HG03520 (cell line): ENCODE measurements around the gene CEP72.
"Not testable (repeated sequence)": the region's sequence is repeated elsewhere in the genome, so short reads cannot be mapped to it uniquely, and the experiment has no call there.

Experiments used
- ATAC-seq: cut with Tn5 transposase; IDR thresholded peaks from one replicate; pipeline ENCODE4 v1.9.1; 2021; ENCODE audit warnings: mild to moderate bottlenecking, moderate library complexity; ENCODE audit not compliant: unreplicated experiment

The CEP72 gene

DNA sequence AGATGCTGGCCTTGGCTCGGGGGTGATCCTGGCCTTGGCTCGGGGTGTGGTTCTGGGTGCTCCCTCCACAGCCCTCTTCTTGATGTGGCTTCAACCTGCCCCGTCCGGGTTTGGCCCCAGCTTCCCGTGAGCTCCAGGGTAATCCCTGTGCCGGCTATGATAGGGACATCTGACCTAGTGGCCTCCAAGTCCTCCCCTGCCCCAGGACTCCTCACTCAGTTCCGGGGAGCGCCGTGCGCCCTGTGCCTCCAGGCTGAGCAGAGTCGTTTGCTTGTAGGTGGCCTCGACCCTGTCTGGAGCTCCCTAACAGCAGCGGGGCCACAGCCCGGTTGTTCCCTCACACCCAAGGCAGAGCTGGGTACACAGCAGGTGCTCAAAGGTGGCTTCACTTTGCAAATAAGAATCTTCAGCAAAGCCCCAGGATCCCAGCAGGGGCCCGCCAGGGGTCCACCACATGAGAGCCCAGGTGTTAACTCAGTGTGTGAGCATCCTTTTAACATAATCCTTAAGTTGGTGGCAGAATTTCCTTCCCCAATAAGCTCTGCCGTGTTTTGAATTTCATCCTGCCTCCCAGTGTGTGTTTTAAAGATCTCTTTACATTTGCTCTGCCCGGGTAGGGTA lies 32.3 kb upstream of the CEP72 start:
- no peak for ATAC-seq

DNA sequence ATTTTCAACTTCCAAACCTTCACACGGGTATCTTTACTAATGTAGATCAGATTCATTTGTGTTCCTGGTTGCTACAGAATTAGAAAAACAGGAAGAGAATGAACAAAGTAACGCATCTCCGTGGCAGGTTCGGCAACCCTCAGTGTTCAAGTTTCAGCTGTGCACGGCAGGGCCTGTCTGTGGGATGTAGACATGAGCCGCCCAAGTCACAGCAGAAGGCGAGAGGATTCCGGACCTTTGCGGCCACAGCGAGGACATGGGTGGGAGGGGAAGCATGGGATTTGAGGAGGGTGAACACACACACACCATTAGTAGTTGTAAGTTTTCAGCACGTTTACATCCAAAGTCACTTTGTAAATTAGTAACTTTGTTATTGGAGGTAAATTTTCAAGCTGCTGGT lies 31.7 kb upstream of the CEP72 start:
- no peak for ATAC-seq

DNA sequence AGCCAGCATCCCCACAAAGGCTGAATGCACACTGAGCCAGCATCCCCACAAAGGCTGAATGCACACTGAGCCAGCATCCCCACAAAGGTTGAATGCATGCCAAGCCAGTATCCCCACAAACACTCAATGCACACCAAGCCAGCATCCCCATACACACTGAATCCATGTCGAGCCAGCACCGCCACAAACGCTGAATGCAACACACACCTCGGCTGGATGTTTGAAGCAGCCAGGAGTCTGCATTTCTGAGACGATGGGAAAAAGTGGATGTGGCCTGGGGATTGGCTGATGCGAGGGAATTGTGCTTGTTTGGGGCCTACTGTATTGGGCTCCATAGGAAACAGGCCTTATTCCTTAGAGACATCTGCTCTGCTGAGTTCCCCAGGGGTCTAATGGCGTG lies 30.9 kb upstream of the CEP72 start:
- ATAC-seq: no peak

DNA sequence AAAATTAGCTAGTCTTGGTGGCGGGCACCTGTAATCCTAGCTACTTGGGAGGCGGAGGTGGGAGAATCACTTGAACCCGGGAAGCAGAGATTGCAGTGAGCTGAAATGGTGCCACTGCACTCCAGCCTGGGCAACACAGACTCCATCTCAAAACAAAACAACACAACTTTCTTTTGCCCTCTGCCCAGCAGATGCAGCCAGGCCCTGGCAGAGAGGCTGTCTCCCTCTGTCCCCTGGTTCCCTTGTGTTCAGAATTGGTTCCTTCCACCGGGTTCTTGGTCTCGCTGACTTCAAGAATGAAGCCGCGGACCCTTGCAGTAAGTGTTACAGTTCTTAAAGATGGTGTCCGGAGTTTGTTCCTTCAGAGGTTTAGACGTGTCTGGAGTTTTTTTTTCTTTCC lies 30.2 kb upstream of the CEP72 start:
- no peak for ATAC-seq

DNA sequence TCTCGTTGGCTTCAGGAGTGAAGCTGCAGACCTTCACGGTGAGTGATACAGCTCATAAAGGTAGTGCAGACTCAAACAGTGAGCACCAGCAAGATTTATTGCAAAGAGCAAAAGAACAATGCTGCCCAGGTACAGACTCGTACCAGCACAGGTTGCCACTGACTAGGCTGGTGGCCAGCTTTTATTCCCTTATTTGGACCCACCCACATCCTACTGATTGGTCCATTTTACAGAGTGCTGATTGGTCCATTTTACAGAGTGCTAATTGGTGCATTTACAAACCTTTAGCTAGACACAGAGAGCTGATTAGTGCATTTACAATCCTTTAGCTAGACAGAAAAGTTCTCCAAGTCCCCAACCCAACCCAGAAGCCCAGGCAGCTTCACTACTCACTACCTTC lies 29.7 kb upstream of the CEP72 start:
- not testable (repeated sequence) for ATAC-seq

DNA sequence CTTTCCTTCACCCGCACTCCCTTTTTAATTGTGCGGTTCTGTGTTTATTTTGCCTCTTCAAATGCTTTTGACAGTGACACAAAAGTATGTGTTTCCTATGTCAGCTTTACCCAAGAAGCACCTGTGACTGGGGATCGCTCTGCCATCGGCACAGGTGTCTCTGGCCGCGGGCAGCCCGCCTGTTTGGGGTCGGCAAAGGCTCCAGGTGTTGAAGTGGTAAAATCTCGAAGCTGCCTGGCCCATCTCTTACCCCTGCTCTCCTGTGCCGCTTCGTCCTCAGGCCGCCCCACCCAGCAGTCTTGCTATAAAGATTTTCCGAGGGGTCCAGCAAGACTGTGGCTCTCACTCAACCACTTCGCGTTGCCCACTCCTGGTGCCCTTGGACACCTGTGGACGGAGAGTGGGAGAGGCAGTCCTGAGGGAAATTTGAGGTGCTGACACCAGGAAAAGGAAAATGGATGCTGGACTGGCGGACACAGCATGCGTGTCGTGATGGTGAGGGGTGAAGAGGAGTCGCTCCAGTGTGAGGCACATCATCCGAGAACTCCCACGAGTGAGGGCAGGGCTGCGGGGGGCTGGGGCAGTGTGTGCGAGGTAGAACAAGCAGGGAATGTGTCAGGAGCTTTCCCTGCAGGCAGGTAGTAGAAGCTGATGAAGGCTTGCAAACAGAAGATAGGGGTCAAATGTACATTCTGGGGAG lies 29.1 kb upstream of the CEP72 start:
- no peak for ATAC-seq

DNA sequence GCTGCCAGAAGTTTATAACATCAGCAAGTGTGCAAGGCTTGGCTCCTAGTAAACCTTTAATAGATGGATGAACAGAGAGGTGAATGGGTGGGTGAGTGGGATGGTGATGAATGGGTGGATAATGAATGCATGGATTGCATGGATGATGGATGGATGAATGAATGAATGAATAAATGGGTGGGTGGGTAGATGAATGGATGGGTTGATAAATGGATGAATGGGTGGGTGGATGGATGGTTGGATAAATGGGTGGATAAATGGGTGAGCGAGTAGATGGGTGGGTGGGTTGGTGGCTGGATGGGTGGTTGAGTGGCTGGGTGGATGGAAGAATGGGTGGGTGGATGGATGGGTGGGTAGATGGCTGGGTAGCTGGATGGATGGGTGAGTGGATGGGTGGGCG lies 28.5 kb upstream of the CEP72 start:
- no peak for ATAC-seq

DNA sequence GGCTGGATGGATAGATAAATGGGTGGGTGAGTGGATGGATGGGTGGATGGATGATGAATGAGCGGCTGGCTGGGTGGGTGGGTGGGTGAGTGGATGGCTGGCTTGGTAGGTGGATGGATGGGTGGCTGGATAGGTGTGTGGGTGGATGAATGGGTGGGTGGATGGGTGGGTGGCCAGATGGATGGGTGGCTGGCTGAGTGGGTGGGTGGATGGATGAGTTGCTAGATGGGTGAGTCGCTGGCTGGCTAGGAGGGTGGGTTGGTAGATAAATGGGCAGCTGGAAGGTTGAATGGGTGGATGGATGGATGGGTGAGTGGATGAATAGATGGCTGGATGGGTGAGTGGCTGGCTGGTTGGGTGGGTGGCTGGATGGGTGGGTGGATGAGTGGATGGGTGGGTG lies 27.9 kb upstream of the CEP72 start:
- ATAC-seq: no peak

DNA sequence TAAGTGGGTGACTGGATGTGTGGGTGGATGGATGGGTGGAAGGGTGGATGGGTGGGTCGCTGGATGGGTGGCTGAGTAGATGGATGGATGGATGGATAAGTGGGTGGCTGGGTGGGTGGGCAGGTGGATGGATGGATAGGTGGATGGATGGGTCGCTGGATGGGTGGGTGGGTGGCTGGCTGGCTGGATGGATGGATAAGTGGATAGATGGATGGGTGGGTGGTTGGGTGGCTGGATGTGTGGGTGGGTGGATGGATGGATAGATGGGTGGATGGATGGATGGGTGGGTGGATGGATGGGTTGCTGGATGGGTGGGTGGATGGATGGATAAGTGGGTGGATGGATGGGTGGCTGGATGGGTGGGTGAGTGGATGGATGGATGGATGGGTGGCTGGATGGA lies 27.3 kb upstream of the CEP72 start:
- ATAC-seq: no peak

DNA sequence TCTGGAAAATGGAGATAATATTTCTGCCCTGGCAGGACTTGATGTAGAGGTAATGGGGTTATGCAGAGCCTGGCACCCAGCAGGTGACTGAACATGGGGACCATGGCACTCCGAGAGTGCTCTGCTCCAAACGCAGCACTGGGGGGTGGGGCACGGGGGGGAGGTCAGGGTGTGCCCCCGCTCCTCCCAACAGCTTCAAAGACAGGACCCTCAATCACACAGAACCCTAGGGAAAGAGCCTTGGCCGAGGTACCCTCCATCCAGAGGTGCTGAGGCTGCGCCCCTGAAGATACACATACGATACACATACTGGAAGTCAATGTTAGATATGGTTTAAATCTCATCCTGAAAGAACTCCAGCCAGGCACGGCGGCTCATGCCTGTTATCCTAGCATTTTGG lies 26.6 kb upstream of the CEP72 start:
- no peak for ATAC-seq

DNA sequence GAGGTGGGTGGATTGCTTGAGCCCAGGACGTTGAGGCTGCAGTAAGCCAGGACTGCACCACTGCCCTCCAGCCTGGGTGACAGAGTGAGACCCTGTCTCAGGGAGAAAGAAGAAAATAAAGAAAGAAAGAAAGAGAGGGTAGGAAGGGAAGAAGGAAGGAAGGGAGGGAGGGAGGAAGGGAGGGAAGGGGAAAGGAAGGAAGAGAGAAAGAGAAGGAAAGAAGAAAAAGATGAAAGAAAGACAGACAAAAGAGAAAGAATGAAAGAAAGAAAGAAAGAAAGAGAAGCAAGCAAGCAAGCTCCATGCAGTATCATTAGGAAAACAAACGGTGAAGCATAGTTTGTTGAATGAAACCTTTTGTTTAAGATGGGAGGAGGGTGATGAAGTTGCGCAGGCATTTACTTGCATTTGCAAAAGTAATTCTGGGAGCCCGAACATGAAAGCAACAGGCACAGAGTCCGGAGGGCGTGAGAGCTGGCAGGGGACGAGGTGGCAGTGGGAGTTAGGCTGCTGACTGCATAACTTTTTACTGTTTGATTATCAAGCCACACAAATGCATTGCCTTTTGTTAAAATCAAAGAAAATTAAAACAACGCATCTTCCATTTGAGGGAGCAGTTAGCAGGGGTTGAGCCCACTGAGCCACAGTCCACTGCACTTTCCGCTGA lies 26.0 kb upstream of the CEP72 start:
- ATAC-seq: no peak

DNA sequence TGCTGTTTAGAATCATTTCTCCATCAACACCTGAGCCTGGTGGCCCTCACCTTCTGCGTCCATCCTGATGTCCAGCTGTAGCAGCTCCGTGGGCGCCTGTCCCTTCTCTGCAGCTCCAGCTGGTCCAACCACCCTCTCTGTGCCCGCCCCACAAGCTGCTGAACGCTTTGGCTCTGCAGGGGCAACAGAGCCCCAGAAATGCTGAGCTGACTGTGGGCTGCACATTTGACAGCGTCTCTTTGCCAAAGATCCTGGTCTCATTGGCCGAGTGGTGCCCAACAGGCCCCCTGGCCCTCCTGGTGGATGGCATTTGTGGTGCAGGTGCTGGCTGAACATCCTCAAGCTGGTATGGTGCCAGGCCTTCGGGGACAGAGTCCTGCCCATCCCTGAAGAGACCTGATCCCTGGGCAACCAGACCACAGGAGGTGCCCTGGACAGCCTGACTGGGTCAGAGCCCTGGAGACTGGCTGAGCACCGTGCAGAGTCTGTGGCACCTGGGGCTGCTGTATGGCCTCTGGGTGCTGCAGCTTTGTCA lies 25.3 kb upstream of the CEP72 start:
- no peak for ATAC-seq

DNA sequence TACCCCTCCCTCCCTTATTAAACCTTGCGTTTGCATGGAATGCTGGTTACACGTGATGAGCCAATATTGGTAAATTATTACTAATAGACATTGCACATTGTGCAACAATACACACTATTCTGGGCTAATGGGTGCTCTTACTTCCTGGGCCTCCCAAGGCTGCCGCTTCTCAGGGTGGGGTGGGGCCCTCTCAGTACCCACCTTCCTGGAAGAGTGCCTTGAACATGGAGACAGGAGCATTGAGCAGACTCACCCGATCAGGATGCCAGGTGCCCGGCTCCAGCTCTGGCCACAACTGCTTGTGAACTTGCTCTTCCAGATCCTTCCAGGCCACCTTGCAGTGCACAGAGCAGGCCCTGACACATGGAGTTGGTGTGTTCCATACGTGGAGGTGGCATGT lies 24.7 kb upstream of the CEP72 start:
- no peak for ATAC-seq

DNA sequence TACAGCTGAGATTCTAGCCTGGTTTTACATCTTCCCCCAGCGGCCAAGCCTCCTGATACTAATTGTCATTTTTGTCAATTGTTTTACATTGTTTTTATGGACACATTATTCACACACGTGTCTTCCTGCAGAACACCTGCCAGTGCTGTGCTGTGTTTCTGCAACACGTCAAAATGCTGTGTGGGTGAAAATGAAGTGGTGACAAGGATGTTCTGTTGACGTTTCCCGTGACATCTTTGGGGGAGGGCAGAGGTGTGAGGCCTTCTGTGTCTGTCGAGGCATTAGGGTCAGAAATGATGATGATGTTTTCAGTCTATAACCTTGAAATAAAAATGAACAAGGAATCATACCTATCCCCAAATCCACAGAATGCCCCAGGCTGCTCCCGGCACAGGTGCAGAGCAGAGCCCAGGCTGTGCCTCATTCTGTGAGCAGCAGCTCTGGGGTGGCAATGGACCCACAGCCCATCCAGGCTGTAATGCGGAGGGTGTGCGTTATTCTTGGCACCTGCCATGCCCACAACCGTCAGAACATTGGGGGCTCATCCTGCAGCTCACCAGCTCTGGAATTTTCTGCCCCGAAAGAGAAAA lies 23.6 kb upstream of the CEP72 start:
- ATAC-seq: no peak

DNA sequence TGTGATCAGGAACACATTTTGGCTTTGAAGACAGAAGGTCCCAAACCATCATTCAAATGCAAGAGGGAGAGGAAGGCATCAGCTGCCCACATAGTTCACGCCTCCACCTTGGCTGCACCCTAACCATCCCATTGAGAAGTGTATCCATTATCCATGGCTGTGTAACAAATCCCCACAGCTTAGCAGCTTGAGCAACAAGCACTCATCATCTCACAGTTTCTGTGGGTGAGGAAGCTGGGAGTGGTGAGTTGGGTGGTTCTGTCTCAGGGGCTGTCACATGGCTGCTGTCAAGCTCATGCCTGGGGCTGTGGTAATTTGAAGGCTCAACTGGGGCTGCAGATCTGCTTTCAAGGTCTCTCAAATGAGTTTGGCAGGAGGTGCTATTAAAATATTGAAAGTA lies 23.0 kb upstream of the CEP72 start:
- ATAC-seq: no peak

DNA sequence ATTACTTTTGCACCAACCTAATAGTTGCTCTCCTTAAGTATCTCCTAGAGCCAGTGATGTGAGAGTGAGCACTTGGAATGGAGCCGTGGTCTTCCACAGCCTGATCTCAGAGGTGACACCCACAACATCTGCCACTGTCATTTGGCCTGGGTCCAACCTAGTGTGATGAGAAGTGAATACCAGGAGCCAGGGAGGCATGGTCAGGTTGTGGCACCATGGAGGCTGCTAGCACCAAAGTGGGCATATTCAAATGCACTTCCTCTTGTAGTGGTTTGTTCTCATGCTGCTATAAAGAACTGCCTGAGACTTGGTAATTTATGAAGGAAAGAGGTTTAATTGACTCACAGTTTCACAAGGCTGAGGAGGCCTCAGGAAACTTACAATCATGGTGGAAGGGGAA lies 22.6 kb upstream of the CEP72 start:
- no peak for ATAC-seq

DNA sequence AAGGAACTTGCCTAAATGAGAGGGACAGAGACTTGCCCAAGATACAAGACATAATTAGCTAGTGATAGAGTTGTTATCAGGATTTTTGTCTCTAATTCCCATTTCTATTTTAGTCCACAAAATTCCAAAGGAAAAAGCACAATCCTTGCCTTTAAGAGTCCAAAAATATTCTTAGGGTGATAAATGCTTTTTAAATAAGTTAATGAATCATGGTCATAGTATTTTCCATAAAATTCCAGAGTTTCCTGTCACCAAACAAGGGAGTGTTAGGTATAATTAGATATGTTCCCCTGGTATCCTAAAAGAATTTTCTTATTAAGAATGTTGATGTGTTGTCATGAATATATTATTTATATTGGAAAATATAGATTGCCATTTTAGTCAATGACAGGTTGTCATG lies 21.8 kb upstream of the CEP72 start:
- no peak for ATAC-seq

DNA sequence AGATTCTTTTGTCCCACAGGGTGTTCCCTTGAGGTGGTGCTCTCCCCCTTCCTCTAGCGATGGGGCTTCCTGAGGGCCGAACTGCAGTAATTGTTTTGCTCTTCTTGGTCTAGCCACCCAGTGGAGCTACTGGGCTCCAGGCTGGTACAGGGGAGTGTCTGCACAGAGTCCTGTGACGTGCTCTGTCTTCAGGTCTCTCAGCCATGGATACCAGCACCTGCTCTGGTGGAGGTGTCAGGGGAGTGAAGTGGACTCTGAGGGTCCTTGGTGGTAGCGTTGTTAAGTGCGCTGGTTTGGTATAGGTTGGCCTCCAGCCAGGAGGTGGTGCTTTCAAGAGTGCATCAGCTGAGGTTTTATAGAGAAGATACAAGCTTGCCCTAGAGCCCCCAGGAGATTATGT lies 20.4 kb upstream of the CEP72 start:
- ATAC-seq: no peak

DNA sequence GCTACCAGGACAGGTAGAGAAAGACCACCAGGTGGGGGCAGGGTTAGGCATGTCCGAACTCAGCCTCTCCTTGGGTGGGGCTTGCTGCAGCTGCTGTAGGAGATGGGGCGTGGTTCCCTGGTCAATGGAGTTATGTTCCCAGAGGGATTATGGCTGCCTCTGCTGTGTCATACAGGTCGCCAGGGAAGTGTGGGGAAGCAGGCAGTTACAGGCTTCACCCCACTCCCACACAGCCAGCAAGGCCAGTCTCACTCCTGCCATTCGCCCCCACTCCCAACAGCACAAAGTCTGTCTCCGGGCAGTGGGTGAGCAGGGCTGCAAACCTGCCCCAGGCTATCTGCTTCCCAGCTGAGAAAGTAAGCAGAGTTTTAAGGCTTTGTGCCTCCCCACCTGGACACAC lies 20.0 kb upstream of the CEP72 start:
- ATAC-seq: no peak

DNA sequence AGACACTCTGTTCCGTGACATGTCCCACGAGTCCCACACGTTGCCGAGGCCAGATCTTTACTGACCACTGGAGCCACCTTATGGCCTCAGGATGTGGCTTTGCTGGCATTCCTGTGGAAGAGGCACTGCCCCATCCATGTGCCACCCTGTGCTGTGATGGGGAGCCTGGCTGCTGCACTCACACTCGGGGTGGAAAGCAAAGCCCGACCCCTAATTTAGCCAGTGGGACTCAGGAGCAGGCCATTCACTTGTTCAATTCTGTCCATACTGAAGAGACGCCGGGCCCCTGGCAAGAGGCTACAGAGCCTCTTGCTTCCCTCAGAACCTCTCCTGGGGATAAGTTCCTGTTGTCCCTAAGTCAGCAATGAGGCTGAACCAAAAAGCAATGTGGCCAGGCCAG lies 18.6 kb upstream of the CEP72 start:
- ATAC-seq: no peak

DNA sequence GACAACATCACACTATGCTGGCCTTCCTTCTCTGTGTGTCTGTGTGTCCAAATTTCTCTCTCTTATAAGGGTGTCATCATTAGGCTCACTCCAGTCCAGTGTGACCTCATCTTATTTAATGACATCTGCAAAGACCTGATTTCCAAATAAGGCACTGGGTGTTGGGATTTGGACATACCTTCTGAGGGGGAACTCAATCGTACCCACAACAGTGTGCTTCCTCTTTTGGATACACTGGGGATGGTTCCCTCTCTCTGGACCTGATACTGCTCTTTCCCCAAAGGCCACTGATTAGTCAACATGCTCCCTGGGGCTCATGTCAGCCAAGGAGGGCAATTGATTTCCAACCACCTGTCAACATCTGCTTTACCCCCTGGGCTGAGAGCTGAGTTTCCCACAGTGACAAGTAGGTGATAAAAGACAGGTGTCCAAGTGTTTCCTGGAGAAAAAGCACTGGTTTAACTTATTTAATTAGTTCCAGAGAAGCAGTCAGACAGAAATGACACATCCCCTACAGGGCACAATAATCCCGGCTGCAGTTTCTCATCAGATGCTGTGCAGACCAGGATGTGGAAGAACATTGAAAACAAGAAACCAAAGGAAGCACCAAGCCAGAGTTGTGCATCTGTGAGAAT lies 17.8 kb upstream of the CEP72 start:
- no peak for ATAC-seq
